PC-9 (cell line): Measurements from ENCODE around the gene TAOK1. TPM values are rescaled to one million over a fixed set of nuclear protein-coding genes. Genes with fewer than 3 reads are reported as not detected.

Experiments
- BruUV-seq: library from RNA; stranded (reverse); fragments of 400-500 nt; replicated peaks from 2 replicates; lab custom pipeline; 2021; lab: Mats Ljungman, UMichigan
- CTCF ChIA-PET: fragments of 300-600 bp; sonication (Branson Sonifier 250); formaldehyde crosslinking; loops from one replicate; lab custom pipeline; 2022; ENCODE audit warnings: antibody characterized with exemption; lab: Charles Lee
- POLR2A ChIA-PET: fragments of 300-600 bp; sonication (Branson Sonifier 250); formaldehyde crosslinking; loops from one replicate; lab custom pipeline; 2022; ENCODE audit warnings: antibody characterized with exemption; ENCODE audit not compliant: unreplicated experiment; lab: Charles Lee
- DNase-seq, 2 experiments: peaks; one replicate each; pipeline versions ENCODE4 v3.0.0 to v3.0.0-alpha.2; 2015 to 2022; ENCODE audit warnings: mixed read lengths in 1 of 2
- H2AFZ ChIP-seq: fragments of 200-600 bp; sonication (generic); 2 replicates; pipeline ENCODE4 v1.8.1; 2017; ENCODE audit warnings: antibody characterized with exemption
- H3F3A ChIP-seq: fragments of 200-600 bp; sonication (generic); 2 replicates; pipeline ENCODE4 v1.8.1; 2017; ENCODE audit warnings: antibody characterized with exemption, mild to moderate bottlenecking, low read depth; ENCODE audit not compliant: insufficient read depth
- H3K27ac ChIP-seq: fragments of 200-600 bp; sonication (generic); 2 replicates; pipeline ENCODE4 v1.6.1; 2016; ENCODE audit warnings: mixed run types
- H3K27me3 ChIP-seq: fragments of 200-600 bp; sonication (generic); 2 replicates; pipeline ENCODE4 v1.6.1; 2016; ENCODE audit warnings: low read depth, mixed run types; ENCODE audit not compliant: insufficient read depth
- H3K36me3 ChIP-seq: fragments of 200-600 bp; sonication (generic); 2 replicates; pipeline ENCODE4 v1.6.1; 2016; ENCODE audit warnings: low read depth, mixed run types
- H3K4me1 ChIP-seq: fragments of 200-600 bp; sonication (generic); replicated peaks from 2 replicates; pipeline ENCODE4 v1.6.1; 2016; ENCODE audit warnings: mixed run types; ENCODE audit not compliant: insufficient read depth
- H3K4me2 ChIP-seq: fragments of 200-600 bp; sonication (generic); 2 replicates; pipeline ENCODE4 v1.6.1; 2017; ENCODE audit warnings: mixed run types
- H3K4me3 ChIP-seq: fragments of 200-600 bp; sonication (generic); 2 replicates; pipeline ENCODE4 v1.6.1; 2016; ENCODE audit warnings: mixed run types
- H3K79me2 ChIP-seq: fragments of 200-600 bp; sonication (generic); 2 replicates; pipeline ENCODE4 v1.6.1; 2017; ENCODE audit warnings: low read depth, mixed run types
- H3K9me2 ChIP-seq: fragments of 200-600 bp; sonication (generic); 2 replicates; pipeline ENCODE4 v1.8.1; 2017; ENCODE audit warnings: mild to moderate bottlenecking; ENCODE audit not compliant: insufficient read depth
- H3K9me3 ChIP-seq: fragments of 200-600 bp; sonication (generic); 2 replicates; pipeline ENCODE4 v1.8.1; 2016; ENCODE audit warnings: low read depth; ENCODE audit not compliant: insufficient read depth
- H4K20me1 ChIP-seq: fragments of 200-600 bp; sonication (generic); 2 replicates; pipeline ENCODE4 v1.8.1; 2017; ENCODE audit not compliant: insufficient read depth
- CTCF ChIP-seq: fragments of 200-600 bp; sonication (generic); conservative IDR thresholded peaks from 2 replicates; pipeline ENCODE4 v1.6.1; 2017; ENCODE audit warnings: mixed run types, antibody characterized with exemption, mild to moderate bottlenecking, moderate library complexity
- EZH2 ChIP-seq: fragments of 200-600 bp; sonication (generic); IDR thresholded peaks from 2 replicates; pipeline ENCODE4 v1.8.0; 2017; ENCODE audit warnings: antibody characterized with exemption, low read depth
- intact Hi-C: fragments of 100-400 bp; cut with micrococcal nuclease; formaldehyde crosslinking; loops from one replicate; pipeline ENCODE4 v1.10.0; 2022; ENCODE audit not compliant: unreplicated experiment
- total RNA-seq: library from RNA; stranded (reverse); gene quantifications from 2 replicates; pipeline ENCODE4 v1.2.3, GENCODE V29; 2021

TAOK1 gene
- total RNA-seq, 1 experiment from 2014 or later: 51.1 TPM

GRCh38 chr17:29407856-29408255, 17.7 kb downstream of the TAOK1 start:
- ChIA-PET POLR2A (interaction anchor here (0.6 kb wide), 1 partner anchor 283 kb away, joined by 4 read pairs; no protein-coding TSS in a partner anchor), CTCF (no interaction called here)
- BruUV-seq: no TSS peak

GRCh38 chr17:29409963-29410362, 19.8 kb downstream of the TAOK1 start:
- TF ChIP-seq EZH2 (no peak), CTCF (no peak)
- peaks cover 8% of the 10 kb centered on the region; the same call in 1 of the 2 replicates for H3K4me1 ChIP-seq
- H2AFZ ChIP-seq: no peak overlapping the region
- no peaks in the 10 kb centered on the region for H3K9me2 ChIP-seq
- no TSS peak for BruUV-seq
- no peaks in the 10 kb centered on the region for H3K9me3 ChIP-seq
- intact Hi-C loops: loop anchor here (5.0 kb wide), 1 partner anchor 37 kb away; no protein-coding TSS in a partner anchor
- H3K27me3 ChIP-seq: no peaks in the 10 kb centered on the region
- ChIA-PET POLR2A (no interaction called here), CTCF (no interaction called here)
- H3K4me2 ChIP-seq: no peak overlapping the region
- H3K79me2 ChIP-seq: peaks cover 83% of the 10 kb centered on the region
- no peak overlapping the region for H3K4me3 ChIP-seq
- H4K20me1 ChIP-seq: peaks cover 52% of the 10 kb centered on the region
- no peak for DNase-seq
- H3F3A ChIP-seq: no peaks in the 10 kb centered on the region; the same call in 1 of the 2 replicates
- H3K27ac ChIP-seq: no peak overlapping the region
- 0 out of 2 replicates have a peak, but pooled peaks cover 3% of the 10 kb centered on the region for H3K36me3 ChIP-seq

More at GRCh38 chr17:29407856-29408255, 17.7 kb downstream of the TAOK1 start:
- H3F3A ChIP-seq: peaks cover 4% of the 10 kb centered on the region; the same call in 1 of the 2 replicates
- H2AFZ ChIP-seq: no peak overlapping the region
- H3K9me2 ChIP-seq: no peaks in the 10 kb centered on the region
- H3K4me1 ChIP-seq: peaks cover 6% of the 10 kb centered on the region; the same call in 1 of the 2 replicates
- no peak overlapping the region for H3K27ac ChIP-seq
- no peaks in the 10 kb centered on the region for H3K27me3 ChIP-seq
- H4K20me1 ChIP-seq: peaks cover 45% of the 10 kb centered on the region
- peaks cover 86% of the 10 kb centered on the region for H3K79me2 ChIP-seq
- no peak overlapping the region for H3K4me3 ChIP-seq
- TF ChIP-seq EZH2: no peak
- TF ChIP-seq CTCF: no peak
- H3K4me2 ChIP-seq: no peak overlapping the region
- 0 out of 2 replicates have a peak, but pooled peaks cover 3% of the 10 kb centered on the region for H3K36me3 ChIP-seq
- H3K9me3 ChIP-seq: no peaks in the 10 kb centered on the region
- intact Hi-C loops: loop anchor here (5.0 kb wide), 1 partner anchor 39 kb away; no protein-coding TSS in a partner anchor
- no peak for DNase-seq

GRCh38 chr17:29412780-29413565, 22.8 kb downstream of the TAOK1 start:
- no TSS peak for BruUV-seq
- H3K9me2 ChIP-seq: no peaks in the 10 kb centered on the region
- H3K4me3 ChIP-seq: no peak overlapping the region
- peaks cover 8% of the 10 kb centered on the region; the same call in 1 of the 2 replicates for H3K4me1 ChIP-seq
- no peaks in the 10 kb centered on the region for H3F3A ChIP-seq
- CTCF ChIA-PET: interaction anchor here (0.5 kb wide), 1 partner anchor 68 kb away, joined by 4 read pairs; no protein-coding TSS in a partner anchor
- POLR2A ChIA-PET: no interaction called here
- H3K4me2 ChIP-seq: no peak overlapping the region
- H3K36me3 ChIP-seq: no peaks in the 10 kb centered on the region
- peaks cover 45% of the 10 kb centered on the region for H4K20me1 ChIP-seq
- TF ChIP-seq EZH2: no peak
- no peak for TF ChIP-seq CTCF
- H3K9me3 ChIP-seq: no peaks in the 10 kb centered on the region
- intact Hi-C loops: no loop called here
- peaks cover 79% of the 10 kb centered on the region for H3K79me2 ChIP-seq
- no peaks in the 10 kb centered on the region for H3K27me3 ChIP-seq
- DNase-seq: no peak
- H2AFZ ChIP-seq: no peak overlapping the region
- H3K27ac ChIP-seq: 0 out of 2 replicates have a peak overlapping the region, but pooled peaks have one; percentile 6
